Hepatocyte (in vitro differentiated cells): ENCODE results near the gene GRHL1. TPM values are rescaled to one million over a fixed set of nuclear protein-coding genes. Genes with fewer than 3 reads are reported as not detected.

Source experiments
- DNase-seq: peaks from one replicate; pipeline ENCODE4 v3.0.0-alpha.2; 2016; ENCODE audit warnings: low spot score
- H2AFZ ChIP-seq: fragments of 200-600 bp; sonication (generic); 2 replicates; pipeline ENCODE4 v1.6.0; 2016; ENCODE audit warnings: antibody characterized with exemption, mild to moderate bottlenecking
- H3K27ac ChIP-seq: fragments of 200-600 bp; sonication (generic); 2 replicates; pipeline ENCODE4 v1.5.1; 2016; ENCODE audit warnings: mild to moderate bottlenecking
- H3K27me3 ChIP-seq: fragments of 200-600 bp; sonication (generic); 2 replicates; pipeline ENCODE4 v1.6.1; 2016
- H3K36me3 ChIP-seq: fragments of 200-600 bp; sonication (generic); replicated peaks from 2 replicates; pipeline ENCODE4 v1.5.1; 2016; ENCODE audit warnings: low read depth; ENCODE audit not compliant: insufficient read depth
- H3K4me1 ChIP-seq: fragments of 200-600 bp; sonication (generic); 2 replicates; pipeline ENCODE4 v1.5.1; 2016; ENCODE audit warnings: mild to moderate bottlenecking, moderate library complexity; ENCODE audit not compliant: insufficient read depth
- H3K4me2 ChIP-seq: fragments of 200-600 bp; sonication (generic); 2 replicates; pipeline ENCODE4 v1.6.0; 2016
- H3K4me3 ChIP-seq: fragments of 200-600 bp; sonication (generic); 2 replicates; pipeline ENCODE4 v1.5.1; 2016; ENCODE audit warnings: mild to moderate bottlenecking
- H3K79me2 ChIP-seq: fragments of 200-600 bp; sonication (generic); 2 replicates; pipeline ENCODE4 v1.6.0; 2017; ENCODE audit warnings: mild to moderate bottlenecking
- H3K9me2 ChIP-seq: fragments of 200-600 bp; sonication (generic); replicated peaks from 2 replicates; pipeline ENCODE4 v1.6.0; 2017; ENCODE audit warnings: mild to moderate bottlenecking; ENCODE audit not compliant: insufficient read depth
- H3K9me3 ChIP-seq: fragments of 200-600 bp; sonication (generic); 2 replicates; pipeline ENCODE4 v1.5.1; 2016; ENCODE audit warnings: low read depth, mild to moderate bottlenecking
- H4K20me1 ChIP-seq: fragments of 200-600 bp; sonication (generic); 2 replicates; pipeline ENCODE4 v1.6.0; 2016; ENCODE audit warnings: mild to moderate bottlenecking; ENCODE audit not compliant: insufficient read depth, poor library complexity, severe bottlenecking
- EZH2 ChIP-seq: fragments of 200-600 bp; sonication (generic); IDR thresholded peaks from 2 replicates; pipeline ENCODE4 v1.6.1; 2016; ENCODE audit warnings: antibody characterized with exemption, mild to moderate bottlenecking, borderline replicate concordance
- EZH2phosphoT487 ChIP-seq: fragments of 200-600 bp; sonication (generic); IDR thresholded peaks from one replicate; pipeline ENCODE4 v1.6.1; 2018; ENCODE audit warnings: antibody characterized with exemption, mild to moderate bottlenecking, low read depth, moderate library complexity; ENCODE audit not compliant: unreplicated experiment, severe bottlenecking
- WGBS: methylation state at CpG from one replicate; pipeline ENCODE4 v1.1.6; 2016; ENCODE audit warnings: low lambda C conversion rate; ENCODE audit errors: missing lambda C conversion rate; 5-methylcytosine and 5-hydroxymethylcytosine counted together
- polyA plus RNA-seq: library from polyadenylated mRNA; unstranded; fragments of >200 nt; fragmentation: Nextera tagmentation; extraction: Ambion mirVana; gene quantifications from 2 replicates; pipeline ENCODE4 v1.2.1, GENCODE V29; 2016
- total RNA-seq: library from RNA; depleted of rRNA; stranded (reverse); fragments of >200 nt; gene quantifications from 2 replicates; pipeline ENCODE4 v1.2.3, GENCODE V29; 2014
- TF ChIP-seq, protein P1 (sequence below): fragments of 200-600 bp; sonication (generic); IDR thresholded peaks from 2 replicates; pipeline ENCODE4 v1.5.1; 2016; ENCODE audit warnings: antibody characterized with exemption, mild to moderate bottlenecking; ENCODE audit not compliant: poor library complexity

GRHL1 gene
- total and polyA plus RNA-seq, 2 experiments from 2014 or later: 4.0 to 10.9 TPM

DNA sequence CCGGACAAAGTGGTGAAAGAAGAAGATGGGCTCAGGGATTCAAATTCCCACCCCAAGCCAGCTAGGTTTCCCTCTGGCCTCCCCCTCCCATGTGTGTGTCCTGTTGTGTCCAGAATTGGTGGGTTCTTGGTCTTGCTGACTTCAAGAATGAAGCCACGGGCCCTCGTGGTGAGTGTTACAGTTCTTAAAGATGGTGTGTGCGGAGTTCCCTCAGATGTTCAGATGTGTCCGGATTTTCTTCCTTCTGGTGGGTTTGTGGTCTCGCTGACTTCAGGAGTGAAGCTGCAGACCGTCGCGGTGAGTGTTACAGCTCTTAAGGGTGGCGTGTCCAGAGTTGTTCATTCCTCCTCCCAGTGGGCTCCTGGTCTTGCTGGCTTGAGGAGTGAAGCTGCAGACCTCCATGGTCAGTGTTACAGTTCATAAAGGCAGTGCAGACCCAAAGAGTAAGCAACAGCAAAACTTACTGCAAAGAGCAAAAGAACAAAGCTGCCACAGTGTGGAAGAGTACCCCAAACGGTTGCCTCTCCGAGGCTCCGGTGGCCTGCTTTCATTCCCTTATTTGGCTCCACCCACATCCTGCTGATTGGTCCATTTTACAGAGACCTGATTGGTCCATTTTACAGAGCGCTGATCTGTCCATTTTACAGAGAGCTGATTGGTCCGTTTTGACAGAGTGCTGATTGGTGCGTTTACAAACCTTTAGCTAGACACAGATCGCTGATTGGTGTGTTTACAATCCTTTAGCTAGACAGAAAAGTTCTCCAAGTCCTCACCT is 54.2 kb downstream of the GRHL1 start:
- H2AFZ ChIP-seq: no peak overlapping the region
- H3K36me3 ChIP-seq: no peaks in the 10 kb centered on the region
- H3K79me2 ChIP-seq: no peaks in the 10 kb centered on the region
- WGBS: 95% methylated on average over 17 of the region's 17 CpGs
- no peaks in the 10 kb centered on the region for H3K9me3 ChIP-seq
- no peaks in the 10 kb centered on the region for H3K9me2 ChIP-seq
- no peak overlapping the region for H3K4me2 ChIP-seq
- no peak overlapping the region for H3K4me3 ChIP-seq
- no peak for DNase-seq
- no peak overlapping the region for H3K27ac ChIP-seq
- H4K20me1 ChIP-seq: no peaks in the 10 kb centered on the region
- H3K4me1 ChIP-seq: peaks cover 12% of the 10 kb centered on the region
- TF ChIP-seq, protein P1, sequence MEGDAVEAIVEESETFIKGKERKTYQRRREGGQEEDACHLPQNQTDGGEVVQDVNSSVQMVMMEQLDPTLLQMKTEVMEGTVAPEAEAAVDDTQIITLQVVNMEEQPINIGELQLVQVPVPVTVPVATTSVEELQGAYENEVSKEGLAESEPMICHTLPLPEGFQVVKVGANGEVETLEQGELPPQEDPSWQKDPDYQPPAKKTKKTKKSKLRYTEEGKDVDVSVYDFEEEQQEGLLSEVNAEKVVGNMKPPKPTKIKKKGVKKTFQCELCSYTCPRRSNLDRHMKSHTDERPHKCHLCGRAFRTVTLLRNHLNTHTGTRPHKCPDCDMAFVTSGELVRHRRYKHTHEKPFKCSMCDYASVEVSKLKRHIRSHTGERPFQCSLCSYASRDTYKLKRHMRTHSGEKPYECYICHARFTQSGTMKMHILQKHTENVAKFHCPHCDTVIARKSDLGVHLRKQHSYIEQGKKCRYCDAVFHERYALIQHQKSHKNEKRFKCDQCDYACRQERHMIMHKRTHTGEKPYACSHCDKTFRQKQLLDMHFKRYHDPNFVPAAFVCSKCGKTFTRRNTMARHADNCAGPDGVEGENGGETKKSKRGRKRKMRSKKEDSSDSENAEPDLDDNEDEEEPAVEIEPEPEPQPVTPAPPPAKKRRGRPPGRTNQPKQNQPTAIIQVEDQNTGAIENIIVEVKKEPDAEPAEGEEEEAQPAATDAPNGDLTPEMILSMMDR: no peak
- TF ChIP-seq EZH2 (no peak), EZH2phosphoT487 (no peak)
- no peaks in the 10 kb centered on the region for H3K27me3 ChIP-seq

DNA sequence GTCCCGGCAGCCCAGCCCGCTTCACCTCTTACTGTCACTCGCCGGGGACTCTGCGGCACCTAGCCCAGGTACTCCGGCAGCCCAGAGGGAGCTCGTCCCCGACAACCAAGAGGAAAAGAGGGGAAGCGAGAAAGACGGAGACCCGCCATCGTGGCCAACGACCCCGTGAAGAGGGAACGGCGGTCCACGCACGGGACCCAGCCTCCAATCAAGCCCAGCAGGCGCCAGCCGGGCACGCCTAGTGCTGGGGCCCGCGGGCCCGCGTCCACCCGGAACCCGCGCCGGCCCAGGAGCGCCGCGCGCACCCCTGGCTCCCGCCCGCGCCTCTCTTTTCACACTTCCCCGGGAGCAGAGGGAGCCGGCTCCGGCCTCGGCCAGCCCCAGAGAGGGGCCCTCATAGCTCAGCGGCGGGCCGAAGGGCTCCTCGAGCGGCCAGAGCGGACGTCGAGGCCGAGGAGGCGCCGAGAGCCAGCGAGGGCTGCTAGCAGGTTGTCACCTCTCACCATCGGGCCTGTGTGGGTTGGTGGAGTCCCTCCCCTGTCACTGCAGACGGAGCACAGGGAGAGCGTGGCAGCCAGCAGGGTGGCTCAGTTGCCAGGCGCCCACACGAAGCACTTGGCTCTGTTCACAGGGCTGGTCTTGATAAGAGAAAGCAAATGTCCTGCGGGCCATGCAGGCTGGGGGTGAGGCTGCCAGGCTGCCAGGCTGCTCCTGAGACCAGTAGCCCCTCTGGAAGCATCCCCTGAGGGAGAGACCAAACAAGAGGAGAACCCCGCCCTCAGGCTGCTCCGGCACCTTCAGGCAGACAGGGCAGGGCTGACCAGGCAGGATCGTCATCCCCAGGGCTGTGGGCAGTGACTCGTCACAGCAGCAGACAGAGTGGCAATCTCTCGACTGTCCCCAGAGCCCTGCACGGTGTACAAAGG is 55.0 kb downstream of the GRHL1 start:
- H3K4me3 ChIP-seq: no peak overlapping the region
- no peaks in the 10 kb centered on the region for H3K9me3 ChIP-seq
- no peak for DNase-seq
- H2AFZ ChIP-seq: no peak overlapping the region
- H3K27ac ChIP-seq: no peak overlapping the region
- TF ChIP-seq, protein P1: no peak
- no peak for TF ChIP-seq EZH2phosphoT487
- no peak for TF ChIP-seq EZH2
- no peak overlapping the region for H3K4me2 ChIP-seq
- no peaks in the 10 kb centered on the region for H3K36me3 ChIP-seq
- H3K4me1 ChIP-seq: peaks cover 12% of the 10 kb centered on the region
- no peaks in the 10 kb centered on the region for H3K9me2 ChIP-seq
- WGBS: 95% methylated on average over 49 of the region's 64 CpGs
- H3K27me3 ChIP-seq: no peaks in the 10 kb centered on the region
- no peaks in the 10 kb centered on the region for H3K79me2 ChIP-seq
- H4K20me1 ChIP-seq: no peaks in the 10 kb centered on the region

DNA sequence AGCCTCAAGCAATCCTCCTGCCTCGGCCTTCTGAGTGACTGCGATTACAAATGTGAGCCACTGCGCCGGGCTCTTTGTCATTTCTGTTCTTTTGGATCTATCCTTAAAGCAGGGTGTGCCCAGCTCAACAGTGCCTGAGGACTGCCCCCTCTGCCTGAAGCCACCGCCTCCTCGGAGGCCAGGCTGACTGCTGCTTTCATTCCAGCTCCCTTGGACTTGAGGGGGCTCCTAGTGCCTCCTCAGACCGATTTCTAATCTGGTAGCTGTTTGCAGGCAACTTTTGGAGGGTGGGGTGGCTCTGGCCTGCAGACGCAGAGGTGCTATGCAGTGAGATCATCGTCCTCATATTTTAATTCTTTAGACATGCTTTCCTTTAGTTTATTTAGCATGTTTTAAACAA is 55.9 kb downstream of the GRHL1 start:
- DNase-seq: no peak
- Histone ChIP-seq H3K4me1 (peaks cover 12% of the 10 kb centered on the region), H3K9me3 (no peaks in the 10 kb centered on the region), H3K36me3 (no peaks in the 10 kb centered on the region), H4K20me1 (no peaks in the 10 kb centered on the region), H3K4me3 (no peak overlapping the region), H3K79me2 (no peaks in the 10 kb centered on the region), H2AFZ (no peak overlapping the region), H3K9me2 (no peaks in the 10 kb centered on the region), H3K27ac (no peak overlapping the region), H3K4me2 (no peak overlapping the region), H3K27me3 (no peaks in the 10 kb centered on the region)
- WGBS: 66% methylated on average over 9 of the region's 9 CpGs
- TF ChIP-seq EZH2: no peak
- no peak for TF ChIP-seq EZH2phosphoT487
- TF ChIP-seq, protein P1: no peak
